22Rv1 (cell line): ENCODE results near the gene ANTXR1.

Experiments used
- H3K27ac ChIP-seq: fragments of 450-650 bp; 2 replicates; pipeline ENCODE4 v1.5.1; 2017
- CTCF ChIP-seq: fragments of 450-650 bp; IDR thresholded peaks from 2 replicates; pipeline ENCODE4 v1.5.1; 2017; ENCODE audit warnings: mild to moderate bottlenecking
- ZFX ChIP-seq: fragments of 450-650 bp; IDR thresholded peaks from 2 replicates; pipeline ENCODE4 v1.6.1; 2017; ENCODE audit warnings: antibody characterized with exemption, borderline replicate concordance

ANTXR1 gene

DNA sequence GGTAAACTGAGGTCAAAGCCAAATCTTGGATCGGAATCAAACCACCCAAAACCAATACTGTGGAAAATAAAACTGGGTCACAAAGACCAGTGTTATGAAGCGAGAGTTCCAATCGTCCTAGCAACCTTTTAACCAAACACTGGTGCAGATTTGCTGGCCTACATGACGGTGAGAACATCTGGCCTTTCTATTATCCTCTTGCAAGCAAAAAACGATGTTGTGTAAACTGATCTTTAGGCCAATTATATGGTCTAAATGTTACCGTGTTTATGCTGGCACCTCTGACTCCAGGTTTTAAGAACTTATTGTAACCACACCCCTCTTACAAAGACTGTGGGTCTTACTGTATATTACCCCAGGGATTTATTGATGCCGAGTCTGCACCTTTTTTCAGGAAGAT is 228.1 kb downstream of the ANTXR1 start:
- TF ChIP-seq ZFX (no peak), CTCF (no peak)

GRCh38 chr2:69241664-69242514 is 228.9 kb downstream of the ANTXR1 start:
- TF ChIP-seq CTCF (no peak), ZFX (no peak)

More for the DNA sequence above, 228.1 kb downstream of the ANTXR1 start:
- H3K27ac ChIP-seq, result no peak overlapping the region

DNA sequence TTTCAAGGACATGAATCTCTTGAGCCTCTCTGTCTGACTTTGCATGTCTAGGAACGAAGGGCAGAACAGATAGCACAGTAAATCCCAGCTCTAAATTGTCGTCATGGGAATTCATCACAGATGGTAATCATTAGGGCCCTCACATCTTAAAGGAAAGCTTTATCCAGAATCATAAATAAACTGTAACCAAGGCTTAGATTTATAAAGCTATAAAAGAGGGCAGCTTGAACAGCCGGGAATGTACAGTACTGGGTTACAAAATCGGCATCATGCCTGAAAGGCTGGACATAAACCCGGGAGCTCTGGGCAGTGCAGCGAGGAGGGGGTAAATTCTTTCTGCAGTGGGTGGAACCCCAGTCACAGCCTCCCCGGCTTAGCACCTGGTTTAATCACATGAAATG is 229.7 kb downstream of the ANTXR1 start:
- no peak overlapping the region for H3K27ac ChIP-seq
- TF ChIP-seq CTCF, result no peak

More at GRCh38 chr2:69241664-69242514, 228.9 kb downstream of the ANTXR1 start:
- H3K27ac ChIP-seq, result no peak overlapping the region

- no peak overlapping the region for H3K27ac ChIP-seq
- TF ChIP-seq ZFX, result no peak
These were observed 230.7 kb downstream of the ANTXR1 start for GRCh38 chr2:69243652-69244051.

GRCh38 chr2:69244882-69245281 is 231.9 kb downstream of the ANTXR1 start:
- no peak for TF ChIP-seq ZFX
- no peak for TF ChIP-seq CTCF

DNA sequence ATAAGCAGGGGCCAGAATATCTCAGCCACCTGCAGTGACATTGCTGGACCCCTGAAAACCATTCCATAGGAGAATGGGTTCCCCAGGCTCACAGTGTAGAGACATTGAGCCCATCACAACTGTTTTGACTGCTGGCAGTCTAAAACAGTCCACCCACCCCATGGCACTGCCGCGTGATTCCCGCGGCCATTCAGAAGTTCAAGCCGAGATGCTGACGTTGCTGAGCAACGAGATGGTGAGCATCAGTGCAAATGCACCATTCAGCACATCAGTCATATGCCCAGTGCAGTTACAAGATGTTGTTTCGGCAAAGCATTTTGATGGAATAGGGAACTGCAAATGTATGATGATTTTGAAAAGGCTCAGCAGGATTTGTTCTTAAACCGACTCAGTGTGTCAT is 234.6 kb downstream of the ANTXR1 start:
- TF ChIP-seq ZFX (no peak), CTCF (no peak)
- no peak overlapping the region for H3K27ac ChIP-seq

More at GRCh38 chr2:69244882-69245281, 231.9 kb downstream of the ANTXR1 start:
- no peak overlapping the region for H3K27ac ChIP-seq

DNA sequence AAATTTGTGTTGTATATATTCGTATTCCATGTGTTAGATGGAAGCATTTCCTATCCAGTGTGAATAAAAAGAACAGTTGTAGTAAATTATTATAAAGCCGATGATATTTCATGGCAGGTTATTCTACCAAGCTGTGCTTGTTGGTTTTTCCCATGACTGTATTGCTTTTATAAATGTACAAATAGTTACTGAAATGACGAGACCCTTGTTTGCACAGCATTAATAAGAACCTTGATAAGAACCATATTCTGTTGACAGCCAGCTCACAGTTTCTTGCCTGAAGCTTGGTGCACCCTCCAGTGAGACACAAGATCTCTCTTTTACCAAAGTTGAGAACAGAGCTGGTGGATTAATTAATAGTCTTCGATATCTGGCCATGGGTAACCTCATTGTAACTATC is 235.3 kb downstream of the ANTXR1 start:
- no peak for TF ChIP-seq CTCF
- no peak for TF ChIP-seq ZFX
- no peak overlapping the region for H3K27ac ChIP-seq
